Measurements from ENCODE around the gene DPP9.

DPP9 gene

GRCh38 chr19:4657835-4658234 lies 65.8 kb downstream of the DPP9 start:
- Histone ChIP-seq H3K9me3 (peaks cover 0 to 15% (median 6%) of the 10 kb centered on the region in 3 donors), H3K4me3 (no peak overlapping the region), H3K27me3 (no peaks in the 10 kb centered on the region), H3K36me3 (peaks cover 38 to 87% (median 68%) of the 10 kb centered on the region in 3 donors), H3K4me1 (no peaks in the 10 kb centered on the region), H3K27ac (no peak overlapping the region)
- DNase-seq = no peak
- intact Hi-C loops (cut with DNase I; ENCODE audit: low total_unique reads) = no loop called here
- no peak for TF ChIP-seq CTCF (IDR thresholded peaks at IDR 0.05)

- Histone ChIP-seq H3K9me3 (peaks cover 0 to 15% (median 6%) of the 10 kb centered on the region in 3 donors), H3K36me3 (peaks cover 37 to 82% (median 62%) of the 10 kb centered on the region in 3 donors), H3K4me3 (no peak overlapping the region), H3K4me1 (no peaks in the 10 kb centered on the region), H3K27me3 (no peaks in the 10 kb centered on the region), H3K27ac (no peak overlapping the region)
- DNase-seq = no peak
- intact Hi-C loops (cut with DNase I; ENCODE audit: low total_unique reads) = no loop called here
- no peak for TF ChIP-seq CTCF (IDR thresholded peaks at IDR 0.05)
Observed at GRCh38 chr19:4657262-4657661, 66.4 kb downstream of the DPP9 start.

- TF ChIP-seq CTCF (IDR thresholded peaks at IDR 0.05) = no peak
- DNase-seq = no peak
- Histone ChIP-seq H3K9me3 (peaks cover 0 to 15% (median 6%) of the 10 kb centered on the region in 3 donors), H3K4me1 (no peaks in the 10 kb centered on the region), H3K4me3 (no peak overlapping the region), H3K27me3 (no peaks in the 10 kb centered on the region), H3K27ac (no peak overlapping the region), H3K36me3 (peaks cover 37 to 79% (median 57%) of the 10 kb centered on the region in 3 donors)
- intact Hi-C loops (cut with DNase I; ENCODE audit: low total_unique reads) = no loop called here
Observed at GRCh38 chr19:4656102-4656501, 67.5 kb downstream of the DPP9 start.

GRCh38 chr19:4654437-4655361 lies 68.9 kb downstream of the DPP9 start:
- Histone ChIP-seq H3K4me3 (no peak overlapping the region), H3K36me3 (peaks cover 26 to 65% (median 43%) of the 10 kb centered on the region in 3 donors), H3K4me1 (no peaks in the 10 kb centered on the region), H3K27ac (no peak overlapping the region), H3K9me3 (peaks cover 0 to 15% (median 6%) of the 10 kb centered on the region in 3 donors), H3K27me3 (no peaks in the 10 kb centered on the region)
- no peak for TF ChIP-seq CTCF (IDR thresholded peaks at IDR 0.05)
- intact Hi-C loops (cut with DNase I; ENCODE audit: low total_unique reads) = no loop called here
- DNase-seq = no peak

GRCh38 chr19:4653793-4654436 lies 69.7 kb downstream of the DPP9 start:
- no peak for TF ChIP-seq CTCF (IDR thresholded peaks at IDR 0.05)
- Histone ChIP-seq H3K27me3 (no peaks in the 10 kb centered on the region), H3K9me3 (peaks cover 0 to 12% (median 6%) of the 10 kb centered on the region in 3 donors), H3K27ac (no peak overlapping the region), H3K4me1 (no peaks in the 10 kb centered on the region), H3K36me3 (peaks cover 19 to 58% (median 35%) of the 10 kb centered on the region in 3 donors), H3K4me3 (no peak overlapping the region)
- DNase-seq = no peak
- intact Hi-C loops (cut with DNase I; ENCODE audit: low total_unique reads) = no loop called here
